DND-41 (cell line): ENCODE measurements around the gene MORN3.

Experiments
- EZH2 ChIP-seq: IDR thresholded peaks from 3 replicates; pipeline ENCODE4 v1.6.1; 2012; ENCODE audit warnings: borderline replicate concordance, low read depth, mild to moderate bottlenecking, moderate library complexity, low read length, inconsistent platforms; ENCODE audit not compliant: severe bottlenecking
- TF ChIP-seq, protein P1 (sequence below): IDR thresholded peaks from 2 replicates; pipeline ENCODE4 v1.5.1; 2012; ENCODE audit warnings: borderline replicate concordance, low read length, moderate library complexity, mild to moderate bottlenecking; ENCODE audit not compliant: poor library complexity, severe bottlenecking; ENCODE audit errors: extremely low read depth

DNA sequence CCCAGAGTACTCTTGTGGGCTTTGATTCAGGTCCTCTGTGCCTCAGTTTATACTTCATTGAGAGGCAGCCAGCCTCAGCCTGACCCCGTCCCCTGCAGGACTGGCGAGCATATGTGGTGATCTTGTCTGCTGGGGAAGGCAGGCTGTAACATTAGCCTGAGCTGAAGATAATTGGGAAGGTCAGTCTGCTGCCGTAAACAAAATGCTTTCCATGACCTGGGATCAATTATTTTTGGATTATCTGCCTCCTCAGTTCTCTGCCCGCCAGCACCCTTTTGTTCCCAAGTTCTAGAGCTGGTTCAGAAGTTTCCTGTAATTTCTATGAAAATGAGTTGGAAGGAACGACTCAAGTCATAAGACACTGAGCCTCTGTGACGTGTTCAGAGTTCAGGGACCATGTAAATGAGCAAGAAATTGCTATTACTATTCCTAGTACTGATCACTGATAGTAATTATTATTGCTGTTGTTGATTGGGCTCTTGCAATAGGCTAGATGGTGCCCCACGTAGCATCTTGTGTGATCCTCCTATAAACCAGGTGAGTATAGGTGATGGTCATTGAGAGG is 38.6 kb downstream of the MORN3 start:
- TF ChIP-seq, protein P1, sequence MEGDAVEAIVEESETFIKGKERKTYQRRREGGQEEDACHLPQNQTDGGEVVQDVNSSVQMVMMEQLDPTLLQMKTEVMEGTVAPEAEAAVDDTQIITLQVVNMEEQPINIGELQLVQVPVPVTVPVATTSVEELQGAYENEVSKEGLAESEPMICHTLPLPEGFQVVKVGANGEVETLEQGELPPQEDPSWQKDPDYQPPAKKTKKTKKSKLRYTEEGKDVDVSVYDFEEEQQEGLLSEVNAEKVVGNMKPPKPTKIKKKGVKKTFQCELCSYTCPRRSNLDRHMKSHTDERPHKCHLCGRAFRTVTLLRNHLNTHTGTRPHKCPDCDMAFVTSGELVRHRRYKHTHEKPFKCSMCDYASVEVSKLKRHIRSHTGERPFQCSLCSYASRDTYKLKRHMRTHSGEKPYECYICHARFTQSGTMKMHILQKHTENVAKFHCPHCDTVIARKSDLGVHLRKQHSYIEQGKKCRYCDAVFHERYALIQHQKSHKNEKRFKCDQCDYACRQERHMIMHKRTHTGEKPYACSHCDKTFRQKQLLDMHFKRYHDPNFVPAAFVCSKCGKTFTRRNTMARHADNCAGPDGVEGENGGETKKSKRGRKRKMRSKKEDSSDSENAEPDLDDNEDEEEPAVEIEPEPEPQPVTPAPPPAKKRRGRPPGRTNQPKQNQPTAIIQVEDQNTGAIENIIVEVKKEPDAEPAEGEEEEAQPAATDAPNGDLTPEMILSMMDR = no peak
- TF ChIP-seq EZH2 = no peak
